Measurements from ENCODE around the gene PIK3R2.

Gene PIK3R2

DNA sequence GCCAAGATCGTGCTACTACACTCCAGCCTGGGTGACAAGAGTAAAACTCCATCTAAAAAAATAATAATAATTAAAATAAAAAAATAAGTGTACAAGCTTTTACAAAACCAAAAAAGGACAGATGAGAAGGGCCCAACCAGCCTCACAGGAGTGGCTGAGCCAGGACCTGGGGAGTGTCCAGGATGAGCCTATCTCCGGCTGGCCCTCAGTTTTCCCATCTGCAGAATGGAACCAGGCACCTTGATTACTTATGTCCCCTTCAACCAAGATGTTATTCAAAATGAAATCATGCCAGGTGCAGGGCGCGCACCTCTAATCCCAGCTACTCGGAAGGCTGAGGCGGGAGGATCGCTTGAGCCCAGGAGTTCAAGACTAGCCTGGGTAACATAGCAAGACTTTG, 11.1 kb downstream of the PIK3R2 start:
- TF ChIP-seq, protein P1, sequence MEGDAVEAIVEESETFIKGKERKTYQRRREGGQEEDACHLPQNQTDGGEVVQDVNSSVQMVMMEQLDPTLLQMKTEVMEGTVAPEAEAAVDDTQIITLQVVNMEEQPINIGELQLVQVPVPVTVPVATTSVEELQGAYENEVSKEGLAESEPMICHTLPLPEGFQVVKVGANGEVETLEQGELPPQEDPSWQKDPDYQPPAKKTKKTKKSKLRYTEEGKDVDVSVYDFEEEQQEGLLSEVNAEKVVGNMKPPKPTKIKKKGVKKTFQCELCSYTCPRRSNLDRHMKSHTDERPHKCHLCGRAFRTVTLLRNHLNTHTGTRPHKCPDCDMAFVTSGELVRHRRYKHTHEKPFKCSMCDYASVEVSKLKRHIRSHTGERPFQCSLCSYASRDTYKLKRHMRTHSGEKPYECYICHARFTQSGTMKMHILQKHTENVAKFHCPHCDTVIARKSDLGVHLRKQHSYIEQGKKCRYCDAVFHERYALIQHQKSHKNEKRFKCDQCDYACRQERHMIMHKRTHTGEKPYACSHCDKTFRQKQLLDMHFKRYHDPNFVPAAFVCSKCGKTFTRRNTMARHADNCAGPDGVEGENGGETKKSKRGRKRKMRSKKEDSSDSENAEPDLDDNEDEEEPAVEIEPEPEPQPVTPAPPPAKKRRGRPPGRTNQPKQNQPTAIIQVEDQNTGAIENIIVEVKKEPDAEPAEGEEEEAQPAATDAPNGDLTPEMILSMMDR (IDR thresholded peaks at IDR 0.05; ENCODE audit: insufficient read depth, low read length, missing control alignments) = no peak
- no peak overlapping the region for H3K4me3 ChIP-seq (ENCODE audit: low read depth, low read length)
- no peak for DNase-seq (ENCODE audit: low read depth, low spot score)
- ChIA-PET POLR2A (no interaction called here), CTCF (interaction anchor here (0.8 to 6.8 kb wide), 12 partner anchors 8 to 129 kb away, joined by 3 to 52 read pairs (median 4); partner anchors contain the start of genes IFI30 and PIK3R2)

DNA sequence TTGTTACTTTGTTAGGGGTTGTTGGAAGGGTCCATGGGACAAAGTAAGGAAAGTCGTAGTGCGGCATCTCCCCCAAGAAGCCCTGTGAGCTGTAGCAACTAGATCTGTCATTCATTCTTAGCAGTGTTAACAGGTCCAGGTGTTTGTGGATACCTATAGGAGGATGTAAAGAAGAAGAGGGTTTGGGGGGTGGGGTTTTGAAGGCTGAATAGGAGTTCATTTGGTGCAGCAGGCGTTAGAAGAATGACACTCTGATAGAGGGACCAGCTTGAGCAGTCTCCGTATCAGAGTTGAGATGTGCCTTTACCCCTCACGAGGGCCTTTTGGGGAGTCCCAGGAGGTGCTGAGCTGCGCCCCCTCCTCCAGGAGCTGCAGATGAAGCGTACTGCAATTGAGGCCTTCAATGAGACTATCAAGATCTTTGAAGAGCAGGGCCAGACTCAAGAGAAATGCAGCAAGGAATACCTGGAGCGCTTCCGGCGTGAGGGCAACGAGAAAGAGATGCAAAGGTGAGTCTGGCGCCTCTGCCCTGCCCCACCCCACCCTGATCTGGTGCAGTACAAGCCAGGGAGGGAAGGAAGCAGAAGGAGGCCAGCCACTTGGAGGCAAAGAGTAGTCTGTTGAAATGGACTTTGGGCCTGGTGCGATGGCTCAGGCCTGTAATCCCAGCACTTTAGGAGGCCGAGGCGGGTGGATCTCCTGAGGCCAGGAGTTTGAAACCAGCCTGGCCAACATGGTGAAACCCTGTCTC, 13.0 kb downstream of the PIK3R2 start:
- H3K4me3 ChIP-seq (ENCODE audit: low read depth, low read length) = no peak overlapping the region
- TF ChIP-seq, protein P1 (IDR thresholded peaks at IDR 0.05; ENCODE audit: insufficient read depth, low read length, missing control alignments) = no peak
- no peak for DNase-seq (ENCODE audit: low read depth, low spot score)
- ChIA-PET CTCF (interaction anchor here (6.2 to 6.8 kb wide), 2 partner anchors 54 to 87 kb away, joined by 50 to 52 read pairs; a partner anchor contains a TSS), POLR2A (no interaction called here)

DNA sequence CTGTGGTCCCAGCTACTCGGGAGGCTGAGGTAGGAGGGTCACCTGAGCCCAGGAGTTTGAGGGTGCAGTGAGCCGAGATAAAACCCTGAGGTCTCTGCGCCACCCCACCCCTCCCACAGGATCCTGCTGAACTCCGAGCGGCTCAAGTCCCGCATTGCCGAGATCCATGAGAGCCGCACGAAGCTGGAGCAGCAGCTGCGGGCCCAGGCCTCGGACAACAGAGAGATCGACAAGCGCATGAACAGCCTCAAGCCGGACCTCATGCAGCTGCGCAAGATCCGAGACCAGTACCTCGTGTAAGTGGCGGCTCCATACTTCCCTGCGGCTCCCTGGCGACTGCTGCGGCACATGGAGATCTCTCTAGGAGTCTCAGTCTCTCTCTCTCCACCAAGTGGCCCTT, 14.0 kb downstream of the PIK3R2 start:
- TF ChIP-seq, protein P1 (IDR thresholded peaks at IDR 0.05; ENCODE audit: insufficient read depth, low read length, missing control alignments) = no peak
- POLR2A ChIA-PET = no interaction called here
- CTCF ChIA-PET = interaction anchor here (1.6 to 6.8 kb wide), 3 partner anchors 10 to 86 kb away, joined by 5 to 52 read pairs (median 50); a partner anchor contains a TSS
- no peak overlapping the region for H3K4me3 ChIP-seq (ENCODE audit: low read depth, low read length)
- no peak for DNase-seq (ENCODE audit: low read depth, low spot score)

DNA sequence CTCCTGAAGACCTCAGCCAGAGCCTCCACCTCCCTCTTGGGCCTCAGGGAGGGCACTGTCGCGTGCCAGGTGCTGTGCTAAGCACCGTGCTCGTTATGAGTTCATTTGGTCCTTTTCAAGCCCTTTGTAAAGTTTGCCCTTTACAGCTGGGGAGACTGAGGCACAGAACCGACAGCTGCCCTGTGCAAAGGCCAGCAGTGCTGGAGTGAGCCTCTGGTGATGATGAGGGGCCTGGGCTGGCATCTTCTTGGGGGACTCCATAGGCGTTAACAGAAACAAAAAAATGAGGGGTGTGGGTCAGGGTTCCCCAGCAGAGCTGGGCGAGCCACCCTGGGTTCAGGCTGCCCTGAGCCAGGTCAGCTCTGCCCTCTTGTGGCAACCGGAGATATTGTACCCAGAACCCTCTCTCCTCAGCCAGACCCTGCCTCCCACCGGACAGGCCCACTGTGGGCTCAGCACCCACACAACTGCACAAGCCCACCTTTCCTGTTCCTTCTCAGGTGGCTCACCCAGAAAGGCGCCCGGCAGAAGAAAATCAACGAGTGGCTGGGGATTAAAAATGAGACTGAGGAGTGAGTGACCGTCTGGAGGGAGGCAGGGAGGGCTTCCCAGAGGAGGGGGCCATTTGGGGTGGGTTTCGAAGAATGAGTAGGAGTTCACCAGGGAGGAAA, 15.1 kb downstream of the PIK3R2 start:
- ChIA-PET CTCF (interaction anchor here (0.8 to 6.8 kb wide), 16 partner anchors 8 to 244 kb away, joined by 3 to 52 read pairs (median 5); partner anchors contain the start of gene ARRDC2), POLR2A (no interaction called here)
- no peak overlapping the region for H3K4me3 ChIP-seq (ENCODE audit: low read depth, low read length)
- TF ChIP-seq, protein P1 (IDR thresholded peaks at IDR 0.05; ENCODE audit: insufficient read depth, low read length, missing control alignments) = peak; percentile 72
- no peak for DNase-seq (ENCODE audit: low read depth, low spot score)

GRCh38 chr19:18168673-18169381, 15.9 kb downstream of the PIK3R2 start:
- TF ChIP-seq, protein P1 (IDR thresholded peaks at IDR 0.05; ENCODE audit: insufficient read depth, low read length, missing control alignments) = no peak
- ChIA-PET CTCF (interaction anchor here (0.8 to 6.8 kb wide), 16 partner anchors 9 to 243 kb away, joined by 3 to 52 read pairs (median 4); partner anchors contain the start of gene ARRDC2), POLR2A (no interaction called here)
- DNase-seq (ENCODE audit: low read depth, low spot score) = no peak
- H3K4me3 ChIP-seq (ENCODE audit: low read depth, low read length) = no peak overlapping the region

Measured in AG04449 (cell line).